SK-N-MC (cell line): Measurements from ENCODE around the gene CACNA1C.

Experiments used
- EZH2 ChIP-seq: fragments of 200-600 bp; sonication (generic); IDR thresholded peaks from one replicate; pipeline ENCODE4 v1.6.1; 2017; ENCODE audit warnings: antibody characterized with exemption
- FOXP2 ChIP-seq: optimal IDR thresholded peaks from 2 replicates; pipeline ENCODE3; 2011; ENCODE audit warnings: mild to moderate bottlenecking, moderate library complexity; ENCODE audit not compliant: insufficient read depth; ENCODE audit errors: extremely low read length, control extremely low read depth
- POLR2AphosphoS5 ChIP-seq: IDR thresholded peaks from 2 replicates; pipeline ENCODE4 v1.6.1; 2012; ENCODE audit warnings: mild to moderate bottlenecking, low read depth, low read length, borderline replicate concordance

- no peak for TF ChIP-seq EZH2
- no peak for TF ChIP-seq POLR2AphosphoS5
- no peak for TF ChIP-seq FOXP2
Observed at GRCh38 chr12:2678426-2678825, 625.6 kb downstream of the CACNA1C start.
